Loucy (cell line): ENCODE results near the gene RFXAP.

Experiments
- H2AFZ ChIP-seq: fragments of 200-600 bp; sonication (generic); 2 replicates; pipeline ENCODE4 v1.6.0; 2016; ENCODE audit warnings: antibody characterized with exemption, mild to moderate bottlenecking, low read length, moderate library complexity
- H3F3A ChIP-seq: fragments of 200-600 bp; 2 replicates; pipeline ENCODE4 v1.6.0; 2016; ENCODE audit warnings: antibody characterized with exemption, low read depth, mild to moderate bottlenecking
- H3K27me3 ChIP-seq: fragments of 200-600 bp; sonication (generic); 2 replicates; pipeline ENCODE4 v1.6.1; 2014; ENCODE audit warnings: low read length, mild to moderate bottlenecking; ENCODE audit not compliant: insufficient read depth, poor library complexity, severe bottlenecking
- H3K36me3 ChIP-seq: fragments of 200-600 bp; sonication (generic); 2 replicates; pipeline ENCODE4 v1.6.1; 2016; ENCODE audit warnings: low read length; ENCODE audit not compliant: insufficient read depth
- H3K4me1 ChIP-seq: fragments of 200-600 bp; sonication (generic); 2 replicates; pipeline ENCODE4 v1.5.1; 2014; ENCODE audit warnings: low read length, mild to moderate bottlenecking; ENCODE audit not compliant: insufficient read depth, poor library complexity, severe bottlenecking
- H3K4me2 ChIP-seq: fragments of 200-600 bp; sonication (generic); 2 replicates; pipeline ENCODE4 v1.6.0; 2014; ENCODE audit warnings: antibody characterized with exemption, low read length, low read depth, mild to moderate bottlenecking; ENCODE audit not compliant: poor library complexity, severe bottlenecking
- H3K4me3 ChIP-seq: fragments of 200-600 bp; sonication (generic); 2 replicates; pipeline ENCODE4 v1.5.1; 2014; ENCODE audit warnings: low read length, mild to moderate bottlenecking, mixed read lengths; ENCODE audit not compliant: poor library complexity, severe bottlenecking
- H3K79me2 ChIP-seq: fragments of 200-600 bp; sonication (generic); 2 replicates; pipeline ENCODE4 v1.6.1; 2014; ENCODE audit warnings: low read length; ENCODE audit not compliant: insufficient read depth
- H3K9ac ChIP-seq: fragments of 200-600 bp; sonication (generic); 2 replicates; pipeline ENCODE4 v1.6.0; 2014; ENCODE audit warnings: mild to moderate bottlenecking, low read depth, low read length, moderate library complexity; ENCODE audit not compliant: poor library complexity, severe bottlenecking
- H3K9me2 ChIP-seq: fragments of 200-600 bp; sonication (generic); replicated peaks from 2 replicates; pipeline ENCODE4 v1.6.1; 2016; ENCODE audit warnings: low read depth, low read length, mixed read lengths
- H3K9me3 ChIP-seq: fragments of 200-600 bp; sonication (generic); 2 replicates; pipeline ENCODE4 v1.6.1; 2014; ENCODE audit warnings: mild to moderate bottlenecking, antibody characterized with exemption, low read length, low read depth; ENCODE audit not compliant: insufficient read depth
- H4K20me1 ChIP-seq: fragments of 200-600 bp; sonication (generic); 2 replicates; pipeline ENCODE4 v1.6.0; 2014; ENCODE audit warnings: antibody characterized with exemption, low read length, mild to moderate bottlenecking; ENCODE audit not compliant: insufficient read depth, poor library complexity, severe bottlenecking
- CTCF ChIP-seq: fragments of 200-600 bp; sonication (generic); conservative IDR thresholded peaks from 2 replicates; pipeline ENCODE4 v1.5.1; 2014; ENCODE audit warnings: mild to moderate bottlenecking, antibody characterized with exemption, low read length
- EZH2phosphoT487 ChIP-seq: fragments of 200-600 bp; IDR thresholded peaks from 2 replicates; pipeline ENCODE4 v1.6.1; 2018; ENCODE audit warnings: antibody characterized with exemption, mild to moderate bottlenecking, moderate library complexity, borderline replicate concordance

RFXAP gene

GRCh38 chr13:36831291-36831690, 12.3 kb downstream of the RFXAP start:
- H3K79me2 ChIP-seq, result peaks cover 6% of the 10 kb centered on the region
- TF ChIP-seq EZH2phosphoT487 (no peak), CTCF (no peak)
- H2AFZ ChIP-seq, result no peak overlapping the region
- peaks cover 12% of the 10 kb centered on the region; the same call in 1 of the 2 replicates for H3K36me3 ChIP-seq
- no peaks in the 10 kb centered on the region for H3K4me1 ChIP-seq
- no peak overlapping the region for H3K9ac ChIP-seq
- no peak overlapping the region for H3K4me3 ChIP-seq
- no peaks in the 10 kb centered on the region for H3K9me2 ChIP-seq
- H4K20me1 ChIP-seq, result peaks cover 4% of the 10 kb centered on the region
- no peak overlapping the region for H3K4me2 ChIP-seq
- no peaks in the 10 kb centered on the region for H3F3A ChIP-seq
- no peaks in the 10 kb centered on the region for H3K27me3 ChIP-seq
- H3K9me3 ChIP-seq, result no peaks in the 10 kb centered on the region

GRCh38 chr13:36834299-36834698, 15.3 kb downstream of the RFXAP start:
- Histone ChIP-seq H3K4me2 (no peak overlapping the region), H3K27me3 (no peaks in the 10 kb centered on the region), H3K36me3 (no peaks in the 10 kb centered on the region), H3K79me2 (no peaks in the 10 kb centered on the region), H3K9me2 (no peaks in the 10 kb centered on the region), H4K20me1 (no peaks in the 10 kb centered on the region), H3K4me1 (peaks cover under 1% of the 10 kb centered on the region), H3K9ac (no peak overlapping the region), H3K9me3 (no peaks in the 10 kb centered on the region), H3K4me3 (no peak overlapping the region), H2AFZ (no peak overlapping the region), H3F3A (no peaks in the 10 kb centered on the region)
- TF ChIP-seq CTCF, result no peak

GRCh38 chr13:36837354-36838092, 18.5 kb downstream of the RFXAP start:
- H3K36me3 ChIP-seq, result no peaks in the 10 kb centered on the region
- H3K4me3 ChIP-seq, result no peak overlapping the region
- H3K9me2 ChIP-seq, result no peaks in the 10 kb centered on the region
- no peak overlapping the region for H3K4me2 ChIP-seq
- peaks cover 23% of the 10 kb centered on the region for H3K4me1 ChIP-seq
- no peaks in the 10 kb centered on the region for H3K9me3 ChIP-seq
- no peaks in the 10 kb centered on the region for H3F3A ChIP-seq
- no peak overlapping the region for H2AFZ ChIP-seq
- no peak for TF ChIP-seq EZH2phosphoT487
- H4K20me1 ChIP-seq, result no peaks in the 10 kb centered on the region
- H3K9ac ChIP-seq, result no peak overlapping the region
- no peaks in the 10 kb centered on the region for H3K27me3 ChIP-seq
- no peaks in the 10 kb centered on the region for H3K79me2 ChIP-seq

GRCh38 chr13:36839281-36839680, 20.3 kb downstream of the RFXAP start:
- no peaks in the 10 kb centered on the region for H3K9me2 ChIP-seq
- H3K4me3 ChIP-seq, result no peak overlapping the region
- no peak for TF ChIP-seq CTCF
- TF ChIP-seq EZH2phosphoT487, result no peak
- H3K79me2 ChIP-seq, result no peaks in the 10 kb centered on the region
- no peaks in the 10 kb centered on the region for H3K27me3 ChIP-seq
- no peak overlapping the region for H3K4me2 ChIP-seq
- no peaks in the 10 kb centered on the region for H4K20me1 ChIP-seq
- peaks cover 23% of the 10 kb centered on the region for H3K4me1 ChIP-seq
- H2AFZ ChIP-seq, result no peak overlapping the region
- no peaks in the 10 kb centered on the region for H3K36me3 ChIP-seq
- H3K9ac ChIP-seq, result no peak overlapping the region
- no peaks in the 10 kb centered on the region for H3K9me3 ChIP-seq
- H3F3A ChIP-seq, result no peaks in the 10 kb centered on the region
